A673 (cell line): ENCODE measurements around the gene SMARCA2. TPM values are rescaled to one million over a fixed set of nuclear protein-coding genes. Genes with fewer than 3 reads are reported as not detected.

ENCODE experiments used
- BruUV-seq: library from RNA; stranded (reverse); fragments of 400-500 nt; replicated peaks from 2 replicates; lab custom pipeline; 2021; lab: Mats Ljungman, UMichigan
- CTCF ChIA-PET: fragments of 300-600 bp; sonication (Branson Sonifier 250); formaldehyde crosslinking; loops from one replicate; lab custom pipeline; 2022; ENCODE audit warnings: antibody characterized with exemption; lab: Charles Lee
- POLR2A ChIA-PET: fragments of 300-600 bp; sonication (Branson Sonifier 250); formaldehyde crosslinking; loops from one replicate; lab custom pipeline; 2022; ENCODE audit warnings: antibody characterized with exemption; ENCODE audit not compliant: low non-redundant PET; lab: Charles Lee
- DNase-seq: peaks from one replicate; pipeline ENCODE4 v3.0.0-alpha.2; 2015; ENCODE audit warnings: low spot score
- H3K27ac ChIP-seq: fragments of 200-600 bp; sonication (generic); 2 replicates; pipeline ENCODE4 v1.5.1; 2016; ENCODE audit warnings: mixed run types, low read depth, mild to moderate bottlenecking, mixed read lengths, antibody characterized with exemption, low read length; ENCODE audit not compliant: poor library complexity, severe bottlenecking
- H3K27me3 ChIP-seq: fragments of 200-600 bp; sonication (generic); replicated peaks from 2 replicates; pipeline ENCODE4 v1.6.1; 2017; ENCODE audit warnings: mixed run types, low read depth, mild to moderate bottlenecking, mixed read lengths, antibody characterized with exemption, low read length; ENCODE audit not compliant: insufficient read depth, poor library complexity
- H3K36me3 ChIP-seq: fragments of 200-600 bp; sonication (generic); 2 replicates; pipeline ENCODE4 v1.6.1; 2016; ENCODE audit warnings: mixed run types, mild to moderate bottlenecking, mixed read lengths, antibody characterized with exemption, low read length; ENCODE audit not compliant: insufficient read depth, poor library complexity, severe bottlenecking
- H3K4me1 ChIP-seq: fragments of 200-600 bp; sonication (generic); 2 replicates; pipeline ENCODE4 v1.6.1; 2017; ENCODE audit warnings: mixed run types, mild to moderate bottlenecking, mixed read lengths, antibody characterized with exemption, low read length; ENCODE audit not compliant: insufficient read depth, poor library complexity, severe bottlenecking
- H3K4me3 ChIP-seq: fragments of 200-600 bp; sonication (generic); 2 replicates; pipeline ENCODE4 v1.5.1; 2016; ENCODE audit warnings: low read depth, mixed run types, mild to moderate bottlenecking, mixed read lengths, low read length; ENCODE audit not compliant: poor library complexity, severe bottlenecking
- H3K9me3 ChIP-seq: fragments of 200-600 bp; sonication (generic); 2 replicates; pipeline ENCODE4 v1.6.1; 2016; ENCODE audit warnings: mixed run types, low read depth, mild to moderate bottlenecking, mixed read lengths, antibody characterized with exemption, low read length; ENCODE audit not compliant: poor library complexity, severe bottlenecking
- CTCF ChIP-seq: fragments of 300-800, 200-600 bp; sonication (generic); conservative IDR thresholded peaks from 2 replicates; pipeline ENCODE4 v1.5.1; 2017; ENCODE audit warnings: low read depth, mild to moderate bottlenecking, antibody characterized with exemption, low read length, moderate library complexity, mixed read lengths
- EZH2 ChIP-seq: fragments of 200-600 bp; sonication (generic); IDR thresholded peaks from 2 replicates; pipeline ENCODE4 v1.6.1; 2017; ENCODE audit warnings: borderline replicate concordance, low read depth, mild to moderate bottlenecking, mixed read lengths, antibody characterized with exemption, low read length; ENCODE audit not compliant: poor library complexity, severe bottlenecking
- intact Hi-C: fragments of 100-400 bp; cut with micrococcal nuclease; formaldehyde crosslinking; loops from one replicate; pipeline ENCODE4 v1.10.0; 2022; ENCODE audit not compliant: unreplicated experiment
- total RNA-seq: library from RNA; stranded (reverse); gene quantifications from 2 replicates; pipeline ENCODE4 v1.2.3, GENCODE V29; 2021

The SMARCA2 gene
- total RNA-seq, 1 experiment from 2014 or later: 69.0 TPM

- DNase-seq: no peak
- no TSS peak for BruUV-seq
- H3K36me3 ChIP-seq: peaks cover 9% of the 10 kb centered on the region
- CTCF ChIA-PET: no interaction called here
- H3K27me3 ChIP-seq: no peaks in the 10 kb centered on the region
- TF ChIP-seq EZH2 (no peak), CTCF (no peak)
- POLR2A ChIA-PET: no interaction called here
- intact Hi-C loops: no loop called here
- H3K4me1 ChIP-seq: no peaks in the 10 kb centered on the region
- H3K27ac ChIP-seq: no peak overlapping the region
- no peaks in the 10 kb centered on the region for H3K9me3 ChIP-seq
- no peak overlapping the region for H3K4me3 ChIP-seq
Measured at GRCh38 chr9:2040828-2041227, 25.7 kb downstream of the SMARCA2 start.

GRCh38 chr9:2041736-2042135 lies 26.6 kb downstream of the SMARCA2 start:
- peaks cover 9% of the 10 kb centered on the region for H3K36me3 ChIP-seq
- POLR2A ChIA-PET: no interaction called here
- no peak overlapping the region for H3K27ac ChIP-seq
- CTCF ChIA-PET: no interaction called here
- H3K4me1 ChIP-seq: no peaks in the 10 kb centered on the region
- H3K9me3 ChIP-seq: no peaks in the 10 kb centered on the region
- intact Hi-C loops: no loop called here
- no peak for DNase-seq
- no TSS peak for BruUV-seq
- TF ChIP-seq EZH2 (no peak), CTCF (no peak)
- no peaks in the 10 kb centered on the region for H3K27me3 ChIP-seq
- H3K4me3 ChIP-seq: no peak overlapping the region

- no peak overlapping the region for H3K4me3 ChIP-seq
- no peak for TF ChIP-seq EZH2
- no peak for TF ChIP-seq CTCF
- peaks cover 9% of the 10 kb centered on the region for H3K36me3 ChIP-seq
- intact Hi-C loops: no loop called here
- no peaks in the 10 kb centered on the region for H3K4me1 ChIP-seq
- ChIA-PET CTCF (no interaction called here), POLR2A (no interaction called here)
- BruUV-seq: no TSS peak
- DNase-seq: no peak
- no peaks in the 10 kb centered on the region for H3K9me3 ChIP-seq
- no peaks in the 10 kb centered on the region for H3K27me3 ChIP-seq
- H3K27ac ChIP-seq: no peak overlapping the region
Measured at GRCh38 chr9:2043243-2043642, 28.1 kb downstream of the SMARCA2 start.
